OCI-LY1 (cell line): ENCODE data around the gene RALGPS1.

Experiments used
- H2AFZ ChIP-seq: fragments of 200-600 bp; sonication (generic), shearing (Covaris generic); 2 replicates; pipeline ENCODE4 v1.6.0; 2014; ENCODE audit warnings: antibody characterized with exemption, mild to moderate bottlenecking, low read length
- H3F3A ChIP-seq: fragments of 200-600 bp; sonication (generic), shearing (Covaris generic); 2 replicates; pipeline ENCODE4 v1.6.0; 2014; ENCODE audit warnings: mild to moderate bottlenecking, antibody characterized with exemption, low read length, moderate library complexity; ENCODE audit not compliant: insufficient read depth
- H3K27ac ChIP-seq: fragments of 200-600 bp; sonication (generic); 2 replicates; pipeline ENCODE4 v1.5.1; 2014; ENCODE audit warnings: low read length, mixed run types, mild to moderate bottlenecking, low read depth; ENCODE audit not compliant: poor library complexity, severe bottlenecking
- H3K27me3 ChIP-seq: fragments of 200-600 bp; sonication (generic); 2 replicates; pipeline ENCODE4 v1.6.0; 2014; ENCODE audit warnings: antibody characterized with exemption, mild to moderate bottlenecking, low read length, moderate library complexity; ENCODE audit not compliant: insufficient read depth
- H3K36me3 ChIP-seq: fragments of 200-600 bp; sonication (generic); 2 replicates; pipeline ENCODE4 v1.6.1; 2014; ENCODE audit warnings: mild to moderate bottlenecking, antibody characterized with exemption, low read length, moderate library complexity, mixed read lengths; ENCODE audit not compliant: insufficient read depth
- H3K4me1 ChIP-seq: fragments of 200-600 bp; sonication (generic); 2 replicates; pipeline ENCODE4 v1.5.1; 2014; ENCODE audit warnings: mild to moderate bottlenecking, low read length, moderate library complexity; ENCODE audit not compliant: insufficient read depth, severe bottlenecking
- H3K4me2 ChIP-seq: fragments of 200-600 bp; sonication (generic), shearing (Covaris generic); 2 replicates; pipeline ENCODE4 v1.6.1; 2014; ENCODE audit warnings: low read length
- H3K4me3 ChIP-seq: fragments of 200-600 bp; sonication (generic); 2 replicates; pipeline ENCODE4 v1.5.1; 2014; ENCODE audit warnings: low read length, low read depth, mild to moderate bottlenecking, mixed read lengths; ENCODE audit not compliant: poor library complexity, severe bottlenecking
- H3K79me2 ChIP-seq: fragments of 200-600 bp; shearing (Covaris generic); 2 replicates; pipeline ENCODE4 v1.6.1; 2016; ENCODE audit warnings: mixed run types, low read length, mixed read lengths; ENCODE audit not compliant: insufficient read depth
- H3K9ac ChIP-seq: fragments of 200-600 bp; sonication (generic), shearing (Covaris generic); 2 replicates; pipeline ENCODE4 v1.6.1; 2014; ENCODE audit warnings: mild to moderate bottlenecking, low read length, mixed read lengths
- H3K9me2 ChIP-seq: fragments of 200-600 bp; sonication (generic), shearing (Covaris generic); 2 replicates; pipeline ENCODE4 v1.6.1; 2014; ENCODE audit warnings: low read depth, mild to moderate bottlenecking, low read length, mixed read lengths
- H3K9me3 ChIP-seq: fragments of 200-600 bp; shearing (Covaris generic); 2 replicates; pipeline ENCODE4 v1.6.1; 2014; ENCODE audit warnings: low read length, mixed read lengths
- H4K20me1 ChIP-seq: fragments of 200-600 bp; sonication (generic), shearing (Covaris generic); 2 replicates; pipeline ENCODE4 v1.6.0; 2016; ENCODE audit warnings: mild to moderate bottlenecking, low read length; ENCODE audit not compliant: insufficient read depth
- EZH2 ChIP-seq: fragments of 200-600 bp; sonication (generic), shearing (Covaris generic); IDR thresholded peaks from 2 replicates; pipeline ENCODE4 v1.8.0; 2017; ENCODE audit warnings: borderline replicate concordance, mixed run types, mild to moderate bottlenecking, antibody characterized with exemption, low read length, moderate library complexity, mixed read lengths
- TF ChIP-seq, protein P1 (sequence below): fragments of 200-600 bp; sonication (generic), shearing (Covaris generic); IDR thresholded peaks from 2 replicates; pipeline ENCODE4 v1.5.1; 2017; ENCODE audit warnings: mild to moderate bottlenecking, antibody characterized with exemption, low read length, moderate library complexity, mixed read lengths

RALGPS1 gene

DNA sequence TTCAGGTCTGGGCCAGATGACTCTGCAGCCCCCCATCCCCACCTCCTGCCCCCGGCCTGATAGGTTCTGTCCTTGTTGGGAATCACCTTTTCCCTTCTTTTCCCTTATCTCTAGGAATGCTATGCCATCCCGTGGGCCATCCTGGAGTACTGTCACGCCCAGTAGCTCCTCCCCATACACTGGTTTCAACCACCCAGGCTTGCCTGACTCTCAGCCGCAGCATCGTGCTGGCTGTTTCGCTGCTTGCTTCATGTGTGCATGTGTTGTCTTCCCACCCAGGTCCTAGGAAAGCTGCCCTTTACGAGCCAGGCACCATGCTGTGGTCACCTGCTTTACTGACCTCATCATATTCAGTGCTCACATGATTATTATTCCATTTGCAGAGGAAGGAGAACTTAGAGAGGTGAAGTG lies 136.0 kb downstream of the RALGPS1 start:
- H4K20me1 ChIP-seq, result no peaks in the 10 kb centered on the region
- H3K4me1 ChIP-seq, result no peaks in the 10 kb centered on the region
- H2AFZ ChIP-seq, result no peak overlapping the region
- no peak overlapping the region for H3K9ac ChIP-seq
- H3K9me3 ChIP-seq, result no peaks in the 10 kb centered on the region
- no peak overlapping the region for H3K4me3 ChIP-seq
- H3K9me2 ChIP-seq, result no peaks in the 10 kb centered on the region
- H3K27ac ChIP-seq, result no peak overlapping the region
- H3K36me3 ChIP-seq, result no peaks in the 10 kb centered on the region
- TF ChIP-seq, protein P1, sequence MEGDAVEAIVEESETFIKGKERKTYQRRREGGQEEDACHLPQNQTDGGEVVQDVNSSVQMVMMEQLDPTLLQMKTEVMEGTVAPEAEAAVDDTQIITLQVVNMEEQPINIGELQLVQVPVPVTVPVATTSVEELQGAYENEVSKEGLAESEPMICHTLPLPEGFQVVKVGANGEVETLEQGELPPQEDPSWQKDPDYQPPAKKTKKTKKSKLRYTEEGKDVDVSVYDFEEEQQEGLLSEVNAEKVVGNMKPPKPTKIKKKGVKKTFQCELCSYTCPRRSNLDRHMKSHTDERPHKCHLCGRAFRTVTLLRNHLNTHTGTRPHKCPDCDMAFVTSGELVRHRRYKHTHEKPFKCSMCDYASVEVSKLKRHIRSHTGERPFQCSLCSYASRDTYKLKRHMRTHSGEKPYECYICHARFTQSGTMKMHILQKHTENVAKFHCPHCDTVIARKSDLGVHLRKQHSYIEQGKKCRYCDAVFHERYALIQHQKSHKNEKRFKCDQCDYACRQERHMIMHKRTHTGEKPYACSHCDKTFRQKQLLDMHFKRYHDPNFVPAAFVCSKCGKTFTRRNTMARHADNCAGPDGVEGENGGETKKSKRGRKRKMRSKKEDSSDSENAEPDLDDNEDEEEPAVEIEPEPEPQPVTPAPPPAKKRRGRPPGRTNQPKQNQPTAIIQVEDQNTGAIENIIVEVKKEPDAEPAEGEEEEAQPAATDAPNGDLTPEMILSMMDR, result no peak
- TF ChIP-seq EZH2, result no peak
- no peaks in the 10 kb centered on the region for H3K27me3 ChIP-seq
- H3F3A ChIP-seq, result no peaks in the 10 kb centered on the region
- no peak overlapping the region for H3K4me2 ChIP-seq
- no peaks in the 10 kb centered on the region for H3K79me2 ChIP-seq

DNA sequence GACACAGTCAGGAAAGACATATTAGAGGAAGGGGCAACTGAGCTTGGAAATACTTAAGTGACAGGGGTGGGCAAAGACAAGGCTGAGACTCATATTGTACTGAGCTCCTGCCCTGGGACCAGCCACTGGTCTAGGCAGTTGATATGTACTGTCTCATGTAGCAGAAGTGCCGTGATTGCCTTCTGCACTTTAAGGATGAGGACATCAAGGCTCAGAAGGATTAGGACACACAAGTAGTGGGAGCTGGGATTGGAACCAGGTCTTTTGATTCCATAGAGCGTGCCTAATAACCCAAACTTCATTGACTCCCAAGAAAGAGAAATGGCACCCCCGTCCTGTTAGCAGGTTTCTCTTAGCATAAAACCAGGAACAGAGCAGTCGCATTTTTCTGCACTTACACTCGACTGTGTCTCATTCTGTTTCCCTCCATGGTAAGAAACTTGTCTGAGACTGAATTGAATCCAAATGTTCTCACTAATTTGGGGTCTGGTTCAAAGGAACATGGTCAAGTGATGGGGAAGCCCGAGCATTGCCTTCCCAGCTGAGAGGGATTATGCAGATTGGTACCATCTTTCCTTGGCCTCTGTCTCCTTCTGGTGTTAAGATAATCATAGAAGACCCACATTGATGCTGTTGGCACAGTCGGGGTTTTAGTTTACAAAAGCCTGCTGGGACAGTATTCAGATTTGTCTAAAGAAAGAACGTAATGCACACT lies 137.5 kb downstream of the RALGPS1 start:
- Histone ChIP-seq H3K9me2 (no peaks in the 10 kb centered on the region), H3K4me3 (no peak overlapping the region), H3K79me2 (no peaks in the 10 kb centered on the region), H3K4me1 (no peaks in the 10 kb centered on the region), H3F3A (no peaks in the 10 kb centered on the region), H3K36me3 (no peaks in the 10 kb centered on the region), H3K27ac (no peak overlapping the region), H3K27me3 (no peaks in the 10 kb centered on the region), H3K9me3 (no peaks in the 10 kb centered on the region), H4K20me1 (no peaks in the 10 kb centered on the region), H3K4me2 (no peak overlapping the region), H3K9ac (no peak overlapping the region), H2AFZ (no peak overlapping the region)
- TF ChIP-seq EZH2, result no peak
- TF ChIP-seq, protein P1, result no peak

DNA sequence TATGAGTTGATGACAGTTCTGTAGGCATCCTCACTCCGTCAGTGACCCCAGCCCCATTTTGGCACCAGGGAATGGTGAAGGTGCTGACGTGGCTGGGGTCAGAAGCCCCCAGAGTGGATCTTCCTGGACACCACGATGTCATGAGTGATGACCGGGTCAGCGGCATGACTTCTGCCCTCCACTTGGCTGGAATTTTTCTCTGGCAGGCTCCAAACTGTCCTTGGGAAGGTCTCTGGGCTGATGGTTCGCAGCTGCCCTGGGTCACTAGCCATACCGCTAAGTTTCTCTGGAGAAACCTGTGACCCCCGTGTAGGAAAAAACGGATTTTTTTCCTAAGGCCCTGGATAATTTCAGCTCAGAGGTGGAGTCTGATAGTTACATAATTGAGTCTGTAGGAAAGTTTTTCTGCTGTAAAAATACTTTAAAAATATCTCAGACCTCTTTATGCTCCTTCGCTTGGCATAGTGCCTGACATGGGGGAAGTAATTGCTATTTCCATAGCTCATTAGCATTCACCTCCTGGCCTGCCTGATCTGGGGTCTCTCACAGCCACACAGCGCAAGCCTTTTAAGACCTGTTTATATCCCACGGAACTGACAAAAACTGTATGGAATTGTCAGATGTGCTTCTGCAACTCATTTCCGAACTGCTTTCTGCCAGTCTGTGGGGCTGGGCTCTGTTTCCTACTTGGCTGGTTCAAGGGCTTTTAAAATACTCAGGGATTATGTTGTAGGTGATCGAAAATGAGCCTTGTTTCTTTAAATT lies 138.7 kb downstream of the RALGPS1 start:
- no peaks in the 10 kb centered on the region for H3K79me2 ChIP-seq
- no peak overlapping the region for H3K4me3 ChIP-seq
- H3K27me3 ChIP-seq, result no peaks in the 10 kb centered on the region
- H3K27ac ChIP-seq, result no peak overlapping the region
- TF ChIP-seq, protein P1, result no peak
- no peak for TF ChIP-seq EZH2
- H4K20me1 ChIP-seq, result no peaks in the 10 kb centered on the region
- H3F3A ChIP-seq, result no peaks in the 10 kb centered on the region
- no peaks in the 10 kb centered on the region for H3K4me1 ChIP-seq
- H3K9ac ChIP-seq, result no peak overlapping the region
- H3K9me2 ChIP-seq, result no peaks in the 10 kb centered on the region
- no peak overlapping the region for H3K4me2 ChIP-seq
- H2AFZ ChIP-seq, result no peak overlapping the region
- H3K36me3 ChIP-seq, result no peaks in the 10 kb centered on the region
- no peaks in the 10 kb centered on the region for H3K9me3 ChIP-seq
